ENCODE results near the gene MLN. TPM values are rescaled to one million over a fixed set of nuclear protein-coding genes. Genes with fewer than 3 reads are reported as not detected.

The MLN gene
- total RNA-seq, 2 experiments from 2014 or later: not detected

DNA sequence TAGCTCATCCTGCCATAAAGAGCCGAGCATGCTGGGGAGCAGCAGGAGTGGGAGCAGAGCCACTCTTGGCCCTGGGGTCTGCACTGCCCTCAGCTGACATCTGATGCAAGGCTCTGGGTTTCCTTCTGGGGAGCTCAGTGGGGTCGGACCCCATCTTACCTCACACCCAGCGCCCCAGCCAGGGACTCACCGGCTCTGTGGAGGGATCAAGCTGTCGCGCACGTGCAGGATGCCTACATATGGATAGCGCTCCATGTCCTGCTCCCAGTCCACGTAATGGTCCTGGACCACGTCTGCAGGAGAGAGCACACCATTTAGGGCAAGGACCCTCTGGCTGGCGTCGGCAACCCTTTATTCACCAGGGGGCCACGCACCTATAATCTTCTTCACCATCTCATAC lies 27.0 kb downstream of the MLN start:
- H3K27me3 Mint-ChIP-seq: no peaks in the 10 kb centered on the region
- no peak overlapping the region for H3K27ac Mint-ChIP-seq
- CTCF ChIA-PET: no interaction called here
- ATAC-seq (no peak), DNase-seq (no peak)
- H3K36me3 Mint-ChIP-seq: peaks cover 52% of the 10 kb centered on the region
- no peaks in the 10 kb centered on the region for H3K9me3 Mint-ChIP-seq (ENCODE audit: low read depth)
- no peak overlapping the region for H3K4me3 Mint-ChIP-seq
- H3K4me1 Mint-ChIP-seq: peaks cover 8% of the 10 kb centered on the region

DNA sequence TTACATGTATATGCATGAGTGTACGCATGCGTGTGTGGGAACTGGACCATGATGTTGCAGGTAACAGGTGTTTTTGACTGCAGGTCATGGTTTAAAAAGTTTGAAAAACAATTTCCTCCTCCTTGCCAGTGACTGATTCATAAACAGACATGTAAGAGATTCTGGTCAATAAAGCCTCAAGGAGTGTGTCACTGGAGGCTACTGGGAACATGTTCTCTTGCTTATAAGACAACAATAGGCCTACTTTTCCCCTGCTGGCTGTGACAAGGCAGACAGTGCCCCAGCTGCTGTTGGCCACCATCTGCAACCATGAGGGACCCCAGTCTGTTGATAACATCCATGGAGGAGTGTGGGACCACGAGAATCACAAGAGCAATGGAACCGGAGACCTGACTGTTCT lies 27.6 kb downstream of the MLN start:
- Mint-ChIP-seq H3K9me3 (ENCODE audit: low read depth) (no peaks in the 10 kb centered on the region), H3K4me1 (peaks cover 9% of the 10 kb centered on the region), H3K27ac (no peak overlapping the region), H3K4me3 (no peak overlapping the region), H3K36me3 (peaks cover 53% of the 10 kb centered on the region), H3K27me3 (no peaks in the 10 kb centered on the region)
- DNase-seq (no peak), ATAC-seq (no peak)
- CTCF ChIA-PET: interaction anchor here (1.2 kb wide), 1 partner anchor 251 kb away, joined by 4 read pairs; no protein-coding TSS in a partner anchor

DNA sequence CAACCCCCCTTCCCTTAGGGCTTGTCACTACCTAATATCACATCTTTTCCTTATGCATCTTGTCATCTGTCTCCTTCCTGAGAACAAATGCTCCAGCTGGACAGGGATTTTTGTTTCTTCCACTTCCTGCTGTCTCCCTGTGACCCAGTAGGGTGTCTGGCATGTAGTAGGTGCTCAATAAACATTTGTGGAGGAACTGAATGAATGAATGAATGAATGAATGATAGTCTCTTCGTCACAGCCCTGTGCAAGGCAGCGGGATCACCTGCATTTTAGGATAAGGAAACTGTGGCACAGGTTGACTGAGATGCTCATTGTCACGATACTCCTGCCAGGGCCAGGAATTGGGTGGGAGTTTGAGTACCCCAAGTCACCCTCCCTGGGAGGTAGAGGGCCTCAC lies 29.0 kb downstream of the MLN start:
- Mint-ChIP-seq H3K27ac (no peak overlapping the region), H3K4me3 (no peak overlapping the region), H3K4me1 (peaks cover 10% of the 10 kb centered on the region), H3K36me3 (peaks cover 45% of the 10 kb centered on the region), H3K27me3 (peaks cover 3% of the 10 kb centered on the region), H3K9me3 (ENCODE audit: low read depth) (no peaks in the 10 kb centered on the region)
- CTCF ChIA-PET: interaction anchor here (1.2 to 10.1 kb wide), 2 partner anchors 10 to 253 kb away, joined by 3 to 192 read pairs; no protein-coding TSS in a partner anchor
- no peak for DNase-seq
- ATAC-seq: no peak

DNA sequence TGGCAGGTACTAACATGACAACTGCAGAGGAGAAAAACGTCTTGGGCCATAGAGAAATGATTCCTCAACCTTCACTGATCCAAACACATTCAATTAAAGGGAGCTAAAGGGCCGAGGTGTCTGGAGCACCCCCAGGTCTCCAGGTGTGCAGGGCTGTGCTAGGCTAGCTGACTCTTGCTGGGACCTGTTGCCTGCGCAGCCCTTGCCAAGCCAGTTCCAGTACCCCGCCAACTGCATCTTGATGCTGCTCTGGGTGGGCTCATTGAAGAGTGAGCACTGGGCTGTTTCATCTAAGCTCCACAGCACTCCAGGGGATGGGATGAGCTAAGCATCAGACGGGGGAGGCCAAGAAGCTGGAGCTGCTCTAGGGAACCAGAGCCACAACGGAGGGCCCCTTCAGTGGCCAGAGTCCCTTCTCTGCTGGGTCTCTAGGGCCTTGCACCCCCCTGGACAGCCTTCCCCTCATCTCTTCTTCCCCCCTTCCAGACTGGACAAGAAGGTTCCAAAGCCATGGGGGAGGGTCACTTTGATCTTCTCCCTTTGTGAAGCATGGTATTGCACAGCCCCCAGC lies 30.8 kb downstream of the MLN start:
- Mint-ChIP-seq H3K9me3 (ENCODE audit: low read depth) (no peaks in the 10 kb centered on the region), H3K27ac (no peak overlapping the region), H3K36me3 (peaks cover 33% of the 10 kb centered on the region), H3K27me3 (peaks cover 5% of the 10 kb centered on the region), H3K4me1 (peaks cover 12% of the 10 kb centered on the region), H3K4me3 (no peak overlapping the region)
- no peak for DNase-seq
- ATAC-seq: no peak
- CTCF ChIA-PET: interaction anchor here (1.2 to 10.1 kb wide), 11 partner anchors 13 to 372 kb away, joined by 3 to 192 read pairs (median 6); partner anchors contain the start of gene LEMD2

DNA sequence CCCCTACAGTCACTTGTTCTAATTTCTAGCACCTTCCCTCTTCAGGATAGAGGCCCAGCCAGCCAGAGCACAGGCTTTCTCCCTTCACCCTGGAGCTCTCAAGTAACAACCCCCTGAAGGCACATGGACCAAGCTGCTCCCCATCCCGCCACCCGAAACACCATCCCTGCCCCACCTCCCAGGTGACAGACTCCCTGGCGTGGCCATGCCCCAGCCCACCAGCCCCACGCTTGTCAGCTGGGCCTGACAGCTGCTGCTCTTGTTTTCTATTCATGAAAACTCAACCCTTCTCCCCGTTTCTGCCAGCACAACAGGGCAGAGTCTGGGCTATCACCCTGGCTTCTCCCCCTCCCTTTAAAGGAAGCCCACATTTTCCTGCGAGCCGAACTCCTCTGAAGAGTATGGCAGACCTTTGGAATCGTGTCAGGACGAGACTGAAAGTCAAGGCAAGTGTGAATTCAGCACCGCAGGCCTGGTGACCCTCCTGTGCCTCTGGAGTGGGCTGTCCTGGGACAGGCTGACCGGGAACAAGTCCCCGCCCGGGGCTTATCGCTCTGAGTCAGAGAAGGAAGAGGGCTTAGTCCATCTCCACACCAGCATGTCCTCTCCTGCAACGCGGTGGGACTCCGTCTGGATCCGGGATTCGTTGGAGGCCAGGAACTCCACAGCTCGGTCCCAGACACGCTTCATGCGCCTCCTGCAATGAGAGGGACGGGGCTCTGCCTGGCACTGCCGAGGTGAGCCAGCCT lies 31.5 kb downstream of the MLN start:
- Mint-ChIP-seq H3K9me3 (ENCODE audit: low read depth) (no peaks in the 10 kb centered on the region), H3K27me3 (peaks cover 9% of the 10 kb centered on the region), H3K27ac (no peak overlapping the region), H3K4me3 (no peak overlapping the region), H3K4me1 (peaks cover 12% of the 10 kb centered on the region), H3K36me3 (peaks cover 28% of the 10 kb centered on the region)
- DNase-seq: no peak
- CTCF ChIA-PET: interaction anchor here (0.9 to 10.1 kb wide), 44 partner anchors 8 to 424 kb away, joined by 3 to 192 read pairs (median 5); partner anchors contain the start of genes LEMD2, MLN and UQCC2
- ATAC-seq: no peak

DNA sequence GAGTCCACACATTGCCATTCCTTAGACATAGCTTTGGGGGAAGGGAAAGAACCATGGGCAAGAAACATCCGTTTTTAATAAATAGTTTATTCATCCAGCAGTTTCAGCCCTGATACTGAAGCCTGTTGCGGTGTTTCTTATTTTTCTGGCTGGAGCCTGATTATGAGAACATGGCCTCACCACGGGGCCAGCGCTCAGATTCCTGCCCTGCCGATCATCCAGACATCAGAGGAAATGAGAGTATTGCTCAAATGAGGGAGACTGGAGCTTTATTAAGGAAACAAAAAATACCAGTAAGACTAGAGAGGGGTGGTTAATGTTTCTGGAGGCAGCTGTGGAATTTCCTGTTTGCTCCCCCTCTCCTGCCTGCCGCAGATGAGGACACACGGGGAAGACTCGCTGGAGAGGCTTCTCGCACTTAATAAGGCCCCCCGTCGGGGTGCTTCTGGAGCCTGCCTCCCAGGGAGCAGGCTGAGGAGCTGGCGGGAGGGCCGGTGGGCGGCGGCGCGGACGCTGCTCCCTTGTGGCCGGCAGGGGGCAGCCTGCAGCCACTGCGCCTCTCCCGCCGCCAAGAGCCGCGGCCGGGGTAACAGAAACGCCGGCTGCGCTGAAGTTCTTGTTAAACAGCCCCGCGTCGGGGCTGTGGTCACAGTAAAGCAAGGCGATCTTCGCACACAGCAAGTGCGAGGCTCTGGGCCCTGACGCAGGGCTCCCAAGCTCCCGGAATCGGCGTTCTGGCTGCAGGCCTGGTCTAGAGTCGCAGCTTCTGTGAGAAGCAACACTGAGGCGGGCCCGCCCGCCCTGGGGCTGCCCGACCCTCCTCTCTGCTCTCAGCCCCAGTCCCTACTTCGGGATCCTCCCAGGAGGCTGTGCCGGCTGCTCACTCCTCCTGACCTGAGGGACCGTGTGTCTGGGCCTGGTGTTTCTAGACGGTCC lies 32.4 kb downstream of the MLN start:
- H3K4me3 Mint-ChIP-seq: no peak overlapping the region
- H3K27me3 Mint-ChIP-seq: peaks cover 10% of the 10 kb centered on the region
- peak; percentile 73 for DNase-seq
- no peaks in the 10 kb centered on the region for H3K9me3 Mint-ChIP-seq (ENCODE audit: low read depth)
- ATAC-seq: peak; percentile 81
- H3K27ac Mint-ChIP-seq: no peak overlapping the region
- peaks cover 12% of the 10 kb centered on the region for H3K4me1 Mint-ChIP-seq
- CTCF ChIA-PET: interaction anchor here (0.7 to 10.1 kb wide), 56 partner anchors 9 to 425 kb away, joined by 3 to 192 read pairs (median 4); partner anchors contain the start of genes LEMD2, MLN and UQCC2
- peaks cover 23% of the 10 kb centered on the region for H3K36me3 Mint-ChIP-seq

DNA sequence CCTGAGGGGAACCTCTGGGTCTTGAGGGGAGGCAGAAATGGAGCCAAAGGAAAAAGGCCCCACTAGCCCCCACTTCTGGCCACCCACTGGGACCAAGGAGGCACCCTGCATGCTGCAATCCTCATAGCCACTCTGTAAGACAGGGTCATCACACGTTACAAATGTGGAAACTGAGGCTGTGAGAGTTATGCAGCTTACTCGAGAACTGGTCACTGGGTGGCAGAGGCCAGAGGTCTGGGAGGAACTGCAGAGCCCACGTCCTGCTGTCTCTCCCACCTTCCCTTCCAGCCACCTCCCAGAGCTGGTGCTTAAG lies 33.0 kb downstream of the MLN start:
- Mint-ChIP-seq H3K27ac (no peak overlapping the region), H3K9me3 (ENCODE audit: low read depth) (no peaks in the 10 kb centered on the region), H3K36me3 (peaks cover 17% of the 10 kb centered on the region), H3K4me3 (no peak overlapping the region), H3K27me3 (peaks cover 10% of the 10 kb centered on the region), H3K4me1 (peaks cover 10% of the 10 kb centered on the region)
- DNase-seq (no peak), ATAC-seq (no peak)
- CTCF ChIA-PET: interaction anchor here (0.7 to 10.1 kb wide), 54 partner anchors 10 to 426 kb away, joined by 3 to 192 read pairs (median 4); partner anchors contain the start of genes LEMD2, MLN and UQCC2

DNA sequence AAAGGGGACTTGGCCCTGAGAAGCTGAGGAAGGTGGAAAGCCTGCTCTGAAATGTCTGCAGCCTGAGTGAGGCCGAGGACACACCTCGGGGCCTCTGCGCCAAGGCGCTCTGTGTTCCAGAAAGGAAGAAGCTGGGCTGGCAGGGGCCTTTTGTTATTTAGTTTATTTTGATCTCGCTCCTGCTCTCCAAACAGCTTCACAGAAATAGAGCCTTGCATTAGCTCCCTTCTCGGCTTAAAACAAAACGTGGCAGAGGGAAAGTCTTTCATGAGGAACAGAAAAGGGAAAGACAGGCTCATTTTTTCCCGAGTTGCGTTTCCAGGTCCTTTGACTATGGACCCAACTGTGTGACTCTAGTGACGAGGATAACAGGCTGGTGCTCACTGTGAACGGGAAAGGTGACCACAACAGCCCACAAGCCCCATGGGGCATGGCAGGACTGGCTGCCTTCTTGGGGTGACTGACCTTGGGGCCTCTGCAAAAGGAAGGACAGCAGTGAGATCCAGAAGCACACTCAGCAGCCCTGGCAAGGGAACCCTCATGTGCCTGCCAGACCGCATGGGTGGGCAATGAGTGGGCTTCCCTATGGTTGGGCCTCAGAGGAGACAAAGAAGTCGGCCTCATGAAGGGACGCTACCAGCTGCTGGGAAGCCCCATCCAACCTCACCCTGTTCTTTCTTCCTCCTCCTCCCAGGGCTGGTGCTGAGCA lies 33.5 kb downstream of the MLN start:
- Mint-ChIP-seq H3K4me3 (no peak overlapping the region), H3K9me3 (ENCODE audit: low read depth) (no peaks in the 10 kb centered on the region), H3K36me3 (peaks cover 14% of the 10 kb centered on the region), H3K27ac (no peak overlapping the region), H3K27me3 (peaks cover 10% of the 10 kb centered on the region), H3K4me1 (peaks cover 10% of the 10 kb centered on the region)
- CTCF ChIA-PET: interaction anchor here (0.8 to 10.1 kb wide), 30 partner anchors 9 to 393 kb away, joined by 3 to 192 read pairs (median 5); partner anchors contain the start of genes LEMD2 and UQCC2
- ATAC-seq (no peak), DNase-seq (no peak)

DNA sequence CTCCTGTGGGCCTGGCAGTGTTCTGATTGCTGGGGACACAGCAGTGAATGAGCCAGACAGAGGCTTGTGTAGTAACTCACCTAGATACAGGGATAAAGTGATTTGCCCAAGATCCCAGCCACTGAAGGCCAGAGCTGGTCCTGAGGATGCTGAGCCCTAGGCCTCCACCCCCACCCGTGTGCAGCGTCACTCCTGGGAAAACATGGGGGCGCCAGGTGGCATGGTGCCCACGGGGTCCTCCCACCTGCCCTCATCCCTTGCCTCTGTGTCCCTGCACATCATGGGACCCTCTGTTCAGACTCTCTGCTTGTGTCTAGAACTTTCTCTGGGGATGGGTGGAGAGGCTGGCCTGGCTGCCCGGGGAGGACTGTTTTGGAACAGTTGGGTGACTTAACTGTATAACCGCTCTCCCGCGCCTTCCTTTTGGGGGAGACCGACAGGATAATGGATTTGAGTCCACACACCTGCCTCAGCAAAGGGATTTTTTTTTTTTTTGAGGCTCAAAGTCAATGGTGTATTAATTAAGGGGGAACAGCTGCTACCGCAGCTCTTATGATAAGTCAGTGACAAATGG lies 34.5 kb downstream of the MLN start:
- Mint-ChIP-seq H3K4me1 (peaks cover 10% of the 10 kb centered on the region), H3K9me3 (ENCODE audit: low read depth) (no peaks in the 10 kb centered on the region), H3K4me3 (no peak overlapping the region), H3K27ac (no peak overlapping the region), H3K36me3 (peaks cover 8% of the 10 kb centered on the region), H3K27me3 (peaks cover 10% of the 10 kb centered on the region)
- no peak for DNase-seq
- no peak for ATAC-seq
- CTCF ChIA-PET: interaction anchor here (0.9 to 10.1 kb wide), 16 partner anchors 9 to 385 kb away, joined by 3 to 192 read pairs (median 5); partner anchors contain the start of gene UQCC2

DNA sequence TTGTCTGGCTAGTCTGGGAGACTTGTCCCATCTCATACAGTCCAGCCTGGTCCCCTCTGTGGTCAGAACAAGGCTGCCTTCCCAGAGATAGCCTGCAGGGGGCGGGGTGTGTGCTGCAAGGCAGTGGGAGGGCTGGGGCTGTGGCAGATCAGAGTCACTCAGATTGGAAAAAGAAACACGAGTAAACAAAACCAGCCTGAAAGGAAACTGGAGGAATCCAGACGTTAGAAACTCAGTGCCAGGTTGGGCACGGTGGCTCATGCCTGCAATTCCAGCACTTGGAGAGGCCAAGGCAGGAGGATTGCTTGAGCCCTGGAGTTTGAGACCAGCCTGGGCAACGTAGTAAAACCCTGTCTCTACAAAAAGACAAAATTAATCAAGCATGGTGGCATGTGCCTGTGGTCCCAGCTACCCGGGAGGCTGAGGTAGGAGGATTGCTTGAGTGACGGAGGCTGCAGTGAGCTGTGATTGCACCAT lies 35.1 kb downstream of the MLN start:
- Mint-ChIP-seq H3K4me1 (peaks cover 10% of the 10 kb centered on the region), H3K36me3 (peaks cover 8% of the 10 kb centered on the region)

DNA sequence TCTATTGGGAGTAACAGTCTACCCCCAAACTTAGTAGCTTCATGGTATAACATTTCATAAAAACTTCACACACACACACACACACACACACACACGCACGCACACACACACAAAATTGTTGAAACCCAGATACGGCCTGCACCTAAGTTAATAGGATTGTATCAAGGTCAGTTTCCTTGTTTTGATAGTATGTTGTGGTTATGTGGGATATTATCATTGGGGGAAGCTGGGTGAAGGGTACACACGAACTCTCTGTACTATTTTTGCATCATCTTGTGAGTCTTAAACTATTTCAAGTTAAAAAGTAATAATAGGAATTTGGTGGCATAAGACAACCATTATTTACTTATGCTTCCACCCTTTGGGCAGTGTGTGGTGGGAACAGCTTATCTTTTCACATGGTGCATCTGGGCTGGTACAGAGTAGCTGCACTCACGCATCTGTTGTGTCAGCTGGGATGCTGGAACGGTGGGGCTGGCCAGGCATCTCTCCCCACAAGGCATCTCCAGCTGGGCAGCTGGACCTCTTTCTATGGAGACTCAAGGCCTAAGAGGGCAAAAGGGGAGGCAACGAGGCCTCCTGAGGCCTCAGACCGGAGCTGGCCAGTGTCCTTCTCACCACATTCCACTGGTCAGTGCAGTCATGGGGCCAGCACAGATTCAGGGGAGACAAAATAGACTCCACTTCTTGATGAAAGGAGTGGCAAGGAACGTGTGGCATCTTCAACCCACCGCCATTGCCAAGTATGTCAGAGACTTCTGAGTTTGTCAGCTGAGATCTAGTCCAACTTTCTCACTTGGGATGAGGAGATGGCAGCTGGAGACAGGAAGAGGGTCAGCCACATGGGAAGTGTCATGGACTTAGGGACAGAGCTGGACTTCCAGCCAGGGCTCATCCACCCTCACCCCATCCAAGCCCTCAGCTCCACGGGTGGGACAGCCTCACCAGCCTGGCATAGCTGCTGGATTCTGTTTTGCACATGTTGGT lies 36.6 kb downstream of the MLN start:
- peaks cover 9% of the 10 kb centered on the region for H3K4me1 Mint-ChIP-seq
- no peaks in the 10 kb centered on the region for H3K9me3 Mint-ChIP-seq (ENCODE audit: low read depth)
- H3K36me3 Mint-ChIP-seq: peaks cover 5% of the 10 kb centered on the region
- DNase-seq: no peak
- peaks cover 10% of the 10 kb centered on the region for H3K27me3 Mint-ChIP-seq
- no peak overlapping the region for H3K4me3 Mint-ChIP-seq
- no peak for ATAC-seq
- no peak overlapping the region for H3K27ac Mint-ChIP-seq
- CTCF ChIA-PET: interaction anchor here (0.5 to 10.1 kb wide), 16 partner anchors 7 to 1699 kb away, joined by 3 to 192 read pairs (median 4); partner anchors contain the start of genes BAK1 and UQCC2

More for the DNA sequence above, 35.1 kb downstream of the MLN start:
- CTCF ChIA-PET: interaction anchor here (0.9 to 10.1 kb wide), 15 partner anchors 8 to 394 kb away, joined by 3 to 192 read pairs (median 6); partner anchors contain the start of gene UQCC2
- ATAC-seq (peak; percentile 76), DNase-seq (peak; percentile 86)
- Mint-ChIP-seq H3K9me3 (ENCODE audit: low read depth) (no peaks in the 10 kb centered on the region), H3K27me3 (peaks cover 10% of the 10 kb centered on the region), H3K27ac (no peak overlapping the region), H3K4me3 (no peak overlapping the region)

Measured in activated CD8-positive, alpha-beta memory T cell treated with anti-CD3 and anti-CD28 coated beads, Interleukin-2, amount 10 ng/mL, durations not matched to agents 7 days and 5 days (primary cell).